Measurements from ENCODE around the gene EMC9. TPM values are rescaled to one million over a fixed set of nuclear protein-coding genes. Genes with fewer than 3 reads are reported as not detected.

The EMC9 gene
- total and polyA plus RNA-seq, 10 of the 15 experiments (the other 5 are each of a cell fraction or from before 2014, with no cell fraction given) = 15.3 to 60.5 (median 30.3) TPM

DNA sequence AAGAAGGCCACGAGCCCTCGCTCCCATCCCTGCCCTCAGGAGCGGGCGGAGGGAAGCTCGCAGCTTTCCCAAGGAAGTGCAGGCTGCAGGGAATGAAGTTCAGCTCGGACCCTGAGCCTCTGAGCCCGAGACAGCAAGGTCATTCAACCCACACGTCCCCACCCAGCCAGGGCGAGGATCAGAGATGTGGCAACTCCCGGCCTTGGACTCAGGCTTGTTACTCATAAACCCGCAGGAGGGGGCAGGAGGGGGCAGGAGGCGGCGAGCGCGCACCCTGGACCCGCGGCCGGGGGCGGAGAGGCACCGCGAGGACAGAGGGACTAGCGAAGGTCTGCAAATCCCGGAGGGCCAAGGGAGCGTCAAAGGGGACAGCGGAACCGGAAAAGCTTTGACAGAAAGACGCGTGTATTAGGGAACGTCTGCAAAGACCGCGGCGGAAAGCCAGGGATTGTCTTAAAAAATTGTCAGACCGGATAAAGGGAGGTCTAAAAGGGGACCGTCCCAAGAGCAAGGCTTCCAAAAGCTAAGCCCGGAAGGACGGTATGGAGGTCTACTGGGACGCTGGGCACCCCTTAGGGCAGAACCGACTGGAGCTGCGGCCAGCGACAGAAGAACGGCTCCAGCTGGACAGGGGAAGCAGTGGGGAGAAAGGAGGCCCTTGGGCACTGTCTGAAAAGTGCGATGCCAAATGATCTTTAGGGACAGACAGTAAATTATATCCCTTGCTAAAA, 27.4 kb downstream of the EMC9 start:
- H3K4me2 ChIP-seq (ENCODE audit: control insufficient read depth, insufficient read depth) = peak overlapping the region; percentile 94
- SMC1A ChIA-PET (ENCODE audit: uncharacterized antibody, unreplicated experiment) = interaction anchor here (0.7 to 7.7 kb wide), 20 partner anchors 12 to 219 kb away, joined by 3 to 70 read pairs (median 6); partner anchors contain the start of genes CHMP4A, EMC9, IPO4 and IRF9
- H3K9me3 ChIP-seq (replicated peaks; ENCODE audit: control insufficient read depth, insufficient read depth, low read length) = no peaks in the 10 kb centered on the region
- H3K27ac ChIP-seq (ENCODE audit: control insufficient read depth, insufficient read depth) = peak overlapping the region; percentile 94
- intact Hi-C loops (cut with micrococcal nuclease; ENCODE audit: unreplicated experiment) = loop anchor here (1.0 to 2.0 kb wide), 5 partner anchors 19 to 328 kb away; partner anchors contain the start of genes EMC9, IRF9 and SDR39U1
- H4K20me1 ChIP-seq (ENCODE audit: control insufficient read depth, insufficient read depth) = no peaks in the 10 kb centered on the region
- CTCF ChIA-PET = interaction anchor here (0.7 to 5.9 kb wide), 17 partner anchors 12 to 692 kb away, joined by 3 to 39 read pairs (median 4); partner anchors contain the start of genes EMC9, IRF9, LTB4R and MDP1
- BruUV-seq (replicated peaks) = no TSS peak
- H3K4me1 ChIP-seq (ENCODE audit: control insufficient read depth, insufficient read depth, low read length) = peaks cover 8% of the 10 kb centered on the region
- WGBS (ENCODE audit: insufficient coverage, insufficient replicate concordance, low lambda C conversion rate, missing lambda C conversion rate) = 2% methylated on average over 42 of the region's 42 CpGs
- peak overlapping the region; percentile 89 for H3K4me3 ChIP-seq
- POLR2A ChIA-PET = interaction anchor here (0.6 to 17.1 kb wide), 18 partner anchors 12 to 252 kb away, joined by 3 to 276 read pairs (median 6); partner anchors contain the start of genes CIDEB, EMC9, FITM1 and IRF9
- H3K36me3 ChIP-seq (ENCODE audit: control insufficient read depth in 2 of 2, insufficient read depth in 2 of 2, low read length in 1 of 2) = peaks cover 7 to 16% of the 10 kb centered on the region in 2 experiments
- peaks cover 24% of the 10 kb centered on the region for H3K79me2 ChIP-seq (ENCODE audit: control insufficient read depth, insufficient read depth, low read length)
- FAIRE-seq (no peak), DNase-seq (ENCODE audit: low read depth, low spot score) (peak; percentile 79), ATAC-seq (peak; percentile 65)
- H3K27me3 ChIP-seq (replicated peaks in 1 of 2; ENCODE audit: control insufficient read depth in 2 of 2, insufficient read depth in 2 of 2, low read length in 1 of 2) = no peaks in the 10 kb centered on the region
- peak overlapping the region; percentile 76 for H2AFZ ChIP-seq (ENCODE audit: control insufficient read depth, low read depth, low read length)
- in situ Hi-C loops (cut with MboI) = loop anchor here (25.0 kb wide), 1 partner anchor 802 kb away; the partner anchor contains the start of genes BCL2L2, PABPN1 and PPP1R3E
- RAD21 ChIA-PET (ENCODE audit: unreplicated experiment) = interaction anchor here (0.8 to 5.8 kb wide), 20 partner anchors 10 to 317 kb away, joined by 3 to 69 read pairs (median 7); partner anchors contain the start of genes EMC9, FITM1, IPO4 and IRF9
- peak overlapping the region; percentile 98 for H3K9ac ChIP-seq (ENCODE audit: control insufficient read depth, insufficient read depth, low read length)
- TF ChIP-seq, protein P1, sequence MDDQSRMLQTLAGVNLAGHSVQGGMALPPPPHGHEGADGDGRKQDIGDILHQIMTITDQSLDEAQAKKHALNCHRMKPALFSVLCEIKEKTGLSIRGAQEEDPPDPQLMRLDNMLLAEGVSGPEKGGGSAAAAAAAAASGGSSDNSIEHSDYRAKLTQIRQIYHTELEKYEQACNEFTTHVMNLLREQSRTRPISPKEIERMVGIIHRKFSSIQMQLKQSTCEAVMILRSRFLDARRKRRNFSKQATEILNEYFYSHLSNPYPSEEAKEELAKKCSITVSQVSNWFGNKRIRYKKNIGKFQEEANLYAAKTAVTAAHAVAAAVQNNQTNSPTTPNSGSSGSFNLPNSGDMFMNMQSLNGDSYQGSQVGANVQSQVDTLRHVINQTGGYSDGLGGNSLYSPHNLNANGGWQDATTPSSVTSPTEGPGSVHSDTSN (IDR thresholded peaks at IDR 0.05; ENCODE audit: insufficient replicate concordance, low read depth, low read length) = no peak
- peak; percentile 67 for TF ChIP-seq MEF2B (IDR thresholded peaks at IDR 0.05; ENCODE audit: partially characterized antibody, poor library complexity, severe bottlenecking)
- TF ChIP-seq, protein P2, sequence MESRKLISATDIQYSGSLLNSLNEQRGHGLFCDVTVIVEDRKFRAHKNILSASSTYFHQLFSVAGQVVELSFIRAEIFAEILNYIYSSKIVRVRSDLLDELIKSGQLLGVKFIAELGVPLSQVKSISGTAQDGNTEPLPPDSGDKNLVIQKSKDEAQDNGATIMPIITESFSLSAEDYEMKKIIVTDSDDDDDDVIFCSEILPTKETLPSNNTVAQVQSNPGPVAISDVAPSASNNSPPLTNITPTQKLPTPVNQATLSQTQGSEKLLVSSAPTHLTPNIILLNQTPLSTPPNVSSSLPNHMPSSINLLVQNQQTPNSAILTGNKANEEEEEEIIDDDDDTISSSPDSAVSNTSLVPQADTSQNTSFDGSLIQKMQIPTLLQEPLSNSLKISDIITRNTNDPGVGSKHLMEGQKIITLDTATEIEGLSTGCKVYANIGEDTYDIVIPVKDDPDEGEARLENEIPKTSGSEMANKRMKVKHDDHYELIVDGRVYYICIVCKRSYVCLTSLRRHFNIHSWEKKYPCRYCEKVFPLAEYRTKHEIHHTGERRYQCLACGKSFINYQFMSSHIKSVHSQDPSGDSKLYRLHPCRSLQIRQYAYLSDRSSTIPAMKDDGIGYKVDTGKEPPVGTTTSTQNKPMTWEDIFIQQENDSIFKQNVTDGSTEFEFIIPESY (IDR thresholded peaks at IDR 0.05) = no peak
- peak; percentile 92 for TF ChIP-seq NBN (IDR thresholded peaks at IDR 0.05)
- TF ChIP-seq BRCA1 (IDR thresholded peaks at IDR 0.05; ENCODE audit: low read depth, low read length) = peak; percentile 32; the same call in 1 of the 2 replicates
- TF ChIP-seq SREBF2 (IDR thresholded peaks at IDR 0.05; ENCODE audit: low read length) = no peak
- TF ChIP-seq RB1 (IDR thresholded peaks at IDR 0.05; ENCODE audit: borderline replicate concordance) = 0 out of 2 replicates have a peak, but pooled peaks have one; percentile 22
- TF ChIP-seq, protein P3, sequence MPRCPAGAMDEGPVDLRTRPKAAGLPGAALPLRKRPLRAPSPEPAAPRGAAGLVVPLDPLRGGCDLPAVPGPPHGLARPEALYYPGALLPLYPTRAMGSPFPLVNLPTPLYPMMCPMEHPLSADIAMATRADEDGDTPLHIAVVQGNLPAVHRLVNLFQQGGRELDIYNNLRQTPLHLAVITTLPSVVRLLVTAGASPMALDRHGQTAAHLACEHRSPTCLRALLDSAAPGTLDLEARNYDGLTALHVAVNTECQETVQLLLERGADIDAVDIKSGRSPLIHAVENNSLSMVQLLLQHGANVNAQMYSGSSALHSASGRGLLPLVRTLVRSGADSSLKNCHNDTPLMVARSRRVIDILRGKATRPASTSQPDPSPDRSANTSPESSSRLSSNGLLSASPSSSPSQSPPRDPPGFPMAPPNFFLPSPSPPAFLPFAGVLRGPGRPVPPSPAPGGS (IDR thresholded peaks at IDR 0.05; ENCODE audit: borderline replicate concordance, insufficient read depth, low read depth, low read length, poor library complexity, severe bottlenecking) = peak; percentile 27
- no peak for TF ChIP-seq BMI1 (IDR thresholded peaks at IDR 0.05; ENCODE audit: borderline replicate concordance)
- TF ChIP-seq, protein P4, sequence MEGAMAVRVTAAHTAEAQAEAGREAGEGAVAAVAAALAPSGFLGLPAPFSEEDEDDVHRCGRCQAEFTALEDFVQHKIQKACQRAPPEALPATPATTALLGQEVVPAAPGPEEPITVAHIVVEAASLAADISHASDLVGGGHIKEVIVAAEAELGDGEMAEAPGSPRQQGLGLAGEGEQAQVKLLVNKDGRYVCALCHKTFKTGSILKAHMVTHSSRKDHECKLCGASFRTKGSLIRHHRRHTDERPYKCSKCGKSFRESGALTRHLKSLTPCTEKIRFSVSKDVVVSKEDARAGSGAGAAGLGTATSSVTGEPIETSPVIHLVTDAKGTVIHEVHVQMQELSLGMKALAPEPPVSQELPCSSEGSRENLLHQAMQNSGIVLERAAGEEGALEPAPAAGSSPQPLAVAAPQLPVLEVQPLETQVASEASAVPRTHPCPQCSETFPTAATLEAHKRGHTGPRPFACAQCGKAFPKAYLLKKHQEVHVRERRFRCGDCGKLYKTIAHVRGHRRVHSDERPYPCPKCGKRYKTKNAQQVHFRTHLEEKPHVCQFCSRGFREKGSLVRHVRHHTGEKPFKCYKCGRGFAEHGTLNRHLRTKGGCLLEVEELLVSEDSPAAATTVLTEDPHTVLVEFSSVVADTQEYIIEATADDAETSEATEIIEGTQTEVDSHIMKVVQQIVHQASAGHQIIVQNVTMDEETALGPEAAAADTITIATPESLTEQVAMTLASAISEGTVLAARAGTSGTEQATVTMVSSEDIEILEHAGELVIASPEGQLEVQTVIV (IDR thresholded peaks at IDR 0.05; ENCODE audit: borderline replicate concordance, partially characterized antibody) = no peak
